ENCODE data around the gene RBFOX2. TPM values are rescaled to one million over a fixed set of nuclear protein-coding genes. Genes with fewer than 3 reads are reported as not detected.

Gene RBFOX2
- total and polyA plus RNA-seq, 10 of the 15 experiments (the other 5 are each of a cell fraction or from before 2014, with no cell fraction given), result 0.01 to 2.7 (median 0.17) TPM; not detected in 4

DNA sequence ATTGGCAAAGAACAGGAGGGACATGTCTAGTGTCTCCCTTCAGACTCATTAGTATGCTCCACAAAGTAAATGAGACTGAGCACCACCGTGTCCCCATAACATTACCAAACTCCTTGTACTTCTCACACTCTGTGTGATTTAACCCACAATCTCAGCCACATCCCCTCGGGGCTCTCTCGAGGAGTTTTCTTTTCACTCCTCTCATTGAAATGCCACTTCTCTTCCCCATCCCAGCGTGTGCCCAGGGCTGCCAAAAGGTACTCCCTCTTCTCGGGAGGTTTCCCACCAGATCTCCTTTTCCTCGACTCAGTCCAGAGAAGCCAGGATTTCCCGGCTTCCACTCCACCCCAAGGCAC lies 1.1 kb downstream of the RBFOX2 start:
- Histone ChIP-seq H2AFZ (ENCODE audit: control insufficient read depth, low read depth, low read length) (no peak overlapping the region), H3K79me2 (ENCODE audit: control insufficient read depth, insufficient read depth, low read length) (no peaks in the 10 kb centered on the region), H3K9me3 (replicated peaks; ENCODE audit: control insufficient read depth, insufficient read depth, low read length) (no peaks in the 10 kb centered on the region), H3K27ac (ENCODE audit: control insufficient read depth, insufficient read depth) (no peak overlapping the region), H3K4me3 (no peak overlapping the region; the same call in 1 of the 2 replicates), H3K4me2 (ENCODE audit: control insufficient read depth, insufficient read depth) (no peak overlapping the region), H3K27me3 (replicated peaks in 1 of 2; ENCODE audit: control insufficient read depth in 2 of 2, insufficient read depth in 2 of 2, low read length in 1 of 2) (peaks cover 0 to 5% of the 10 kb centered on the region in 2 experiments; a peak in 1 of 4 replicates), H3K9ac (ENCODE audit: control insufficient read depth, insufficient read depth, low read length) (no peak overlapping the region), H3K36me3 (ENCODE audit: control insufficient read depth in 2 of 2, insufficient read depth in 2 of 2, low read length in 1 of 2) (no peaks in the 10 kb centered on the region), H3K4me1 (ENCODE audit: control insufficient read depth, insufficient read depth, low read length) (no peaks in the 10 kb centered on the region), H4K20me1 (ENCODE audit: control insufficient read depth, insufficient read depth) (no peaks in the 10 kb centered on the region)
- WGBS (ENCODE audit: insufficient coverage, insufficient replicate concordance, low lambda C conversion rate, missing lambda C conversion rate), result 3% methylated on average over 7 of the region's 7 CpGs
- TF ChIP-seq TCF7 (IDR thresholded peaks at IDR 0.05; ENCODE audit: borderline replicate concordance), result no peak
- TF ChIP-seq SMAD1 (IDR thresholded peaks at IDR 0.05; ENCODE audit: low read depth, partially characterized antibody), result no peak
- TF ChIP-seq MEF2B (IDR thresholded peaks at IDR 0.05; ENCODE audit: partially characterized antibody, poor library complexity, severe bottlenecking), result peak; percentile 19
- TF ChIP-seq, protein P1, sequence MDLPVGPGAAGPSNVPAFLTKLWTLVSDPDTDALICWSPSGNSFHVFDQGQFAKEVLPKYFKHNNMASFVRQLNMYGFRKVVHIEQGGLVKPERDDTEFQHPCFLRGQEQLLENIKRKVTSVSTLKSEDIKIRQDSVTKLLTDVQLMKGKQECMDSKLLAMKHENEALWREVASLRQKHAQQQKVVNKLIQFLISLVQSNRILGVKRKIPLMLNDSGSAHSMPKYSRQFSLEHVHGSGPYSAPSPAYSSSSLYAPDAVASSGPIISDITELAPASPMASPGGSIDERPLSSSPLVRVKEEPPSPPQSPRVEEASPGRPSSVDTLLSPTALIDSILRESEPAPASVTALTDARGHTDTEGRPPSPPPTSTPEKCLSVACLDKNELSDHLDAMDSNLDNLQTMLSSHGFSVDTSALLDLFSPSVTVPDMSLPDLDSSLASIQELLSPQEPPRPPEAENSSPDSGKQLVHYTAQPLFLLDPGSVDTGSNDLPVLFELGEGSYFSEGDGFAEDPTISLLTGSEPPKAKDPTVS (IDR thresholded peaks at IDR 0.05; ENCODE audit: low read depth, low read length), result no peak
- no peak for TF ChIP-seq HDAC6 (IDR thresholded peaks at IDR 0.05; ENCODE audit: unreplicated experiment)
- TF ChIP-seq SIN3A (IDR thresholded peaks at IDR 0.05; ENCODE audit: low read depth, low read length), result no peak
- intact Hi-C loops (cut with micrococcal nuclease; ENCODE audit: unreplicated experiment), result no loop called here
- RAD21 ChIA-PET (ENCODE audit: unreplicated experiment), result no interaction called here
- DNase-seq (ENCODE audit: low read depth, low spot score) (no peak), ATAC-seq (peak; percentile 48), FAIRE-seq (no peak)
- BruUV-seq (replicated peaks), result no TSS peak
- in situ Hi-C loops (cut with MboI), result no loop called here
- POLR2A ChIA-PET, result no interaction called here
- CTCF ChIA-PET, result interaction anchor here (1.2 kb wide), 1 partner anchor 39 kb away, joined by 3 read pairs; no protein-coding TSS in a partner anchor
- SMC1A ChIA-PET (ENCODE audit: uncharacterized antibody, unreplicated experiment), result no interaction called here

DNA sequence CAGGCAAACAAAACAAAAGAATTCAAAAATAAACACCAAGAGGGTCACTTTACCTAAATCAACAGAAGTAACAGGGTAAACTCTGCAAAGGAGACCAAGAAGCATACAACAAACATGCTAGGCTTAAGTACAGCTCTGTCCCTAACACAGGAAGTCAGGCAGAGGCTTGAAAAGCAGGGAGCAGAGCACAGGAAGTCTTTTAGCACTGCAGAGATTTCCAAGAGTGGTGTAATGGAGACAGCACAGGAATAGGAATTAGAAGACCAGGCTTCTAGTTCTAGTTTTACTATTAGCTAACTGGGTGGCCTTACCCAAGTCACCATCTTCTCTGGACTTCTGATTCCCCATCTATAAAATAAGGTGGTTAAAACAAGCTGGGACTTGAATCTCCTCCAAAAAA lies 1.9 kb downstream of the RBFOX2 start:
- H3K79me2 ChIP-seq (ENCODE audit: control insufficient read depth, insufficient read depth, low read length), result no peaks in the 10 kb centered on the region
- H4K20me1 ChIP-seq (ENCODE audit: control insufficient read depth, insufficient read depth), result no peaks in the 10 kb centered on the region
- ChIA-PET POLR2A (no interaction called here), RAD21 (ENCODE audit: unreplicated experiment) (interaction anchor here (0.7 kb wide), 1 partner anchor 1271 kb away, joined by 3 read pairs; no protein-coding TSS in a partner anchor), CTCF (interaction anchor here (1.2 to 1.6 kb wide), 2 partner anchors 38 to 39 kb away, joined by 3 read pairs; no protein-coding TSS in a partner anchor), SMC1A (ENCODE audit: uncharacterized antibody, unreplicated experiment) (interaction anchor here (0.6 kb wide), 1 partner anchor 98 kb away, joined by 3 read pairs; no protein-coding TSS in a partner anchor)
- no peak for DNase-seq (ENCODE audit: low read depth, low spot score)
- no peak overlapping the region for H3K27ac ChIP-seq (ENCODE audit: control insufficient read depth, insufficient read depth)
- no peak for FAIRE-seq
- intact Hi-C loops (cut with micrococcal nuclease; ENCODE audit: unreplicated experiment), result no loop called here
- H3K4me2 ChIP-seq (ENCODE audit: control insufficient read depth, insufficient read depth), result no peak overlapping the region
- H3K4me1 ChIP-seq (ENCODE audit: control insufficient read depth, insufficient read depth, low read length), result no peaks in the 10 kb centered on the region
- H3K9ac ChIP-seq (ENCODE audit: control insufficient read depth, insufficient read depth, low read length), result no peak overlapping the region
- no peaks in the 10 kb centered on the region for H3K9me3 ChIP-seq (replicated peaks; ENCODE audit: control insufficient read depth, insufficient read depth, low read length)
- in situ Hi-C loops (cut with MboI), result no loop called here
- no peak overlapping the region for H2AFZ ChIP-seq (ENCODE audit: control insufficient read depth, low read depth, low read length)
- H3K27me3 ChIP-seq (replicated peaks in 1 of 2; ENCODE audit: control insufficient read depth in 2 of 2, insufficient read depth in 2 of 2, low read length in 1 of 2), result peaks cover 0 to 5% of the 10 kb centered on the region in 2 experiments; a peak in 1 of 4 replicates
- BruUV-seq (replicated peaks), result no TSS peak
- no peak overlapping the region for H3K4me3 ChIP-seq
- no peaks in the 10 kb centered on the region for H3K36me3 ChIP-seq (ENCODE audit: control insufficient read depth in 2 of 2, insufficient read depth in 2 of 2, low read length in 1 of 2)
- ATAC-seq, result no peak
- TF ChIP-seq EZH2 (IDR thresholded peaks at IDR 0.05; ENCODE audit: borderline replicate concordance, control insufficient read depth, low read depth, low read length) (no peak), ZBED1 (IDR thresholded peaks at IDR 0.05; ENCODE audit: borderline replicate concordance) (no peak), ZNF217 (IDR thresholded peaks at IDR 0.05) (no peak), SREBF1 (IDR thresholded peaks at IDR 0.05; ENCODE audit: low read length) (no peak), NRF1 (conservative IDR thresholded peaks at IDR 0.05; ENCODE audit: low read depth, low read length) (no peak), HDAC2 (IDR thresholded peaks at IDR 0.05) (no peak)
- TF ChIP-seq, protein P2, sequence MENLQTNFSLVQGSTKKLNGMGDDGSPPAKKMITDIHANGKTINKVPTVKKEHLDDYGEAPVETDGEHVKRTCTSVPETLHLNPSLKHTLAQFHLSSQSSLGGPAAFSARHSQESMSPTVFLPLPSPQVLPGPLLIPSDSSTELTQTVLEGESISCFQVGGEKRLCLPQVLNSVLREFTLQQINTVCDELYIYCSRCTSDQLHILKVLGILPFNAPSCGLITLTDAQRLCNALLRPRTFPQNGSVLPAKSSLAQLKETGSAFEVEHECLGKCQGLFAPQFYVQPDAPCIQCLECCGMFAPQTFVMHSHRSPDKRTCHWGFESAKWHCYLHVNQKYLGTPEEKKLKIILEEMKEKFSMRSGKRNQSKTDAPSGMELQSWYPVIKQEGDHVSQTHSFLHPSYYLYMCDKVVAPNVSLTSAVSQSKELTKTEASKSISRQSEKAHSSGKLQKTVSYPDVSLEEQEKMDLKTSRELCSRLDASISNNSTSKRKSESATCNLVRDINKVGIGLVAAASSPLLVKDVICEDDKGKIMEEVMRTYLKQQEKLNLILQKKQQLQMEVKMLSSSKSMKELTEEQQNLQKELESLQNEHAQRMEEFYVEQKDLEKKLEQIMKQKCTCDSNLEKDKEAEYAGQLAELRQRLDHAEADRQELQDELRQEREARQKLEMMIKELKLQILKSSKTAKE (IDR thresholded peaks at IDR 0.05; ENCODE audit: low read depth, poor library complexity, severe bottlenecking), result no peak
- TF ChIP-seq, protein P3, sequence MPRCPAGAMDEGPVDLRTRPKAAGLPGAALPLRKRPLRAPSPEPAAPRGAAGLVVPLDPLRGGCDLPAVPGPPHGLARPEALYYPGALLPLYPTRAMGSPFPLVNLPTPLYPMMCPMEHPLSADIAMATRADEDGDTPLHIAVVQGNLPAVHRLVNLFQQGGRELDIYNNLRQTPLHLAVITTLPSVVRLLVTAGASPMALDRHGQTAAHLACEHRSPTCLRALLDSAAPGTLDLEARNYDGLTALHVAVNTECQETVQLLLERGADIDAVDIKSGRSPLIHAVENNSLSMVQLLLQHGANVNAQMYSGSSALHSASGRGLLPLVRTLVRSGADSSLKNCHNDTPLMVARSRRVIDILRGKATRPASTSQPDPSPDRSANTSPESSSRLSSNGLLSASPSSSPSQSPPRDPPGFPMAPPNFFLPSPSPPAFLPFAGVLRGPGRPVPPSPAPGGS (IDR thresholded peaks at IDR 0.05; ENCODE audit: borderline replicate concordance, insufficient read depth, low read depth, low read length, poor library complexity, severe bottlenecking), result no peak

Data from GM12878 (cell line).